NCI-H1092 (cell line): ENCODE results near the gene TSPAN14.
"Not testable (repeated sequence)": the region's sequence is repeated elsewhere in the genome, so short reads cannot be mapped to it uniquely, and the experiment has no call there.

Source experiments
- DNase-seq: peaks from one replicate; lab custom pipeline; 2025; lab: John Stamatoyannopoulos, UW

The TSPAN14 gene

GRCh38 chr10:80542053-80542452 lies 87.9 kb downstream of the TSPAN14 start:
- DNase-seq = no peak

- DNase-seq = no peak
Observed at GRCh38 chr10:80542652-80543318, 88.7 kb downstream of the TSPAN14 start.

GRCh38 chr10:80543319-80543672 lies 89.2 kb downstream of the TSPAN14 start:
- not testable (repeated sequence) for DNase-seq

DNA sequence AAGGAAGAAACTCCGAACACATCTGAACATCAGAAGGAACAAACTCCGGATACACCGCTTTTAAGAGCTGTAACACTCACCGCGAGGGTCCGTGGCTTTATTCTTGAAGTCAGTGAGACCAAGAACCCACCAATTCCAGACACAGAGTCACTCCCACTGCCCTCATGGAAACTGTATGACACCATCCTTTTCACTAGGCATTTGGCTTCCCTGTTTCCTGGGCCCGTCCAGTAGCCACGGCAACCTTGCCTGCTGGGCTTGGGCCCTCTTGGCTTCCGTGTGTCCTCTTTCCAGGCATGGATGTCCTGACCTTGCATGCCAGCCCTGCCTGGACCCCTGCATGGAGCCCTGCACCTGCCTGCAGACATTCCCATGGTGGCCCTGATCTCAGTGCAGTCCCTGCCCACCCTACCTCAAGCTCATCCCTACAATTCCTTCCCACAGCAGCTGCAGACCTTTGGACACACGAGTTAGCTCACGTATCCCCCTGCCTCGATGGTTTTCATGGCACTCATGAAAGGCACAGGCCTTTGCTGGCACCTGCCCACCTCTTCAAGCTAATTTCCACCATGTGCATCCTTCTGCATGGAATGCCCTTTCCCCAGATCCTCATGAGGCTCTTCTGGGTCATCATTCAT lies 90.3 kb downstream of the TSPAN14 start:
- no peak for DNase-seq

- DNase-seq = no peak
Observed at GRCh38 chr10:80545258-80545881, 91.3 kb downstream of the TSPAN14 start.

DNA sequence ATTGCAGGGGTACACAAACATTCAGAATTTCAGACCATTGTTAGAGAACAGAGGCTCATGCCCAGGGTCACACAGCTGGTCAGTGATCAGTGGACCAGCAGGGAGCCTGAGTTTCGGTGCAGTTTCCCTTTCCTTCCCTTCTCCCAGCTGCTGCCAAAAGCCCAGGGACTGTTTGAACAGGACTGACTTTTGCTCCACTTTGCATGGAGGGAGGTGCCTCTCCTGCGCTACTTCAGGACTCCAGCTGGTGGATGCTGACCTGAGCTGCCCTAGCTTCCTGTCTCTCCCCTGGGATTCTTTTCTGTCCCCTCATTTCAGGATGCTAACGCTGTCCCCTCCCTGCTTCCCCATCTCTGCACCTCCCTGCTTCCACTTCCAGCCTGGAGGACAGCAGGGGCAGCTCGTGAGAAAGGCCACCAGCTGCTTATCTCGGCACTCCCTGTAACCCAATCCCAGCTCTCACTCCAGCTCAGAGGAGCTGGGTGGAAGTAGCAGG lies 98.1 kb downstream of the TSPAN14 start:
- DNase-seq = no peak

DNA sequence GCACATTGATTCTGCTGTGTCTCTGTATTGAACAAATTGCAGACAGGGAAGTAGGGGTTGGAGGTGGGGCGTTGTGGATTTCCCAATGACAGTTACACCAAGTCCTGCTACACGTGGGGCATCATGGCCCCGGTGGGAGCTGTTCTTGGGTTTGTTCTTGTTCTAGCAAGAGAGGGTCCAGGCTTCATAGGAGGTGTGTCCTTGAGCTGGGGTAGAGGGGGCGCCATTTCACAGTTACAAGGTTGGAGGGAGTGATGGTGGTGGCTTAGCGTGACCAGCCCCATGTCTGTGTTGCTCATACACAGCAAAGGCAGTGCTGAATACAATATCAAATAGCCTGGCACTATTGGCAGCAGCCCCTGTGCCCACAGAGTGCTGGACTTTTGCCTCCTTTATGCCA lies 99.3 kb downstream of the TSPAN14 start:
- DNase-seq = no peak

- no peak for DNase-seq
Observed at GRCh38 chr10:80554050-80554449, 99.9 kb downstream of the TSPAN14 start.

- DNase-seq = no peak
Observed at GRCh38 chr10:80555415-80555814, 101.3 kb downstream of the TSPAN14 start.

DNA sequence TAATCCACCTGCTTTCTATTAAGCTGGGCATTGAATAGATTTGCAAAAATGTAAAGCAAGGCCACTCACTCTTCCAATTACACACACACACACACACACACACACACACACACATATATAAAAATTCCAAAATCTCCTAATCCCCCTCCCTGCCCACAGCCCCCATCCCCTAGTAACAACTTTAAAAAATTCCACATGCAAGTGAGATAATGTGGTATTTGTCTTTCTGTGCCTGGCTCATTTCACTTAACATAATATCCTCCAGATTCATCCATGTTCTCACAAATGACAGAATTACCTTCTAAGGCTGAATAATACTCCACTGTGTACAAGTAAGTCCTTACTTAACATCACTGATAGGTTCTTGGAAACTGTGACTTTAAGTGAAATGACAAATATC lies 107.8 kb downstream of the TSPAN14 start:
- DNase-seq = no peak

GRCh38 chr10:80567292-80567691 lies 113.2 kb downstream of the TSPAN14 start:
- DNase-seq = no peak

- no peak for DNase-seq
Observed at GRCh38 chr10:80569131-80569895, 115.2 kb downstream of the TSPAN14 start.

DNA sequence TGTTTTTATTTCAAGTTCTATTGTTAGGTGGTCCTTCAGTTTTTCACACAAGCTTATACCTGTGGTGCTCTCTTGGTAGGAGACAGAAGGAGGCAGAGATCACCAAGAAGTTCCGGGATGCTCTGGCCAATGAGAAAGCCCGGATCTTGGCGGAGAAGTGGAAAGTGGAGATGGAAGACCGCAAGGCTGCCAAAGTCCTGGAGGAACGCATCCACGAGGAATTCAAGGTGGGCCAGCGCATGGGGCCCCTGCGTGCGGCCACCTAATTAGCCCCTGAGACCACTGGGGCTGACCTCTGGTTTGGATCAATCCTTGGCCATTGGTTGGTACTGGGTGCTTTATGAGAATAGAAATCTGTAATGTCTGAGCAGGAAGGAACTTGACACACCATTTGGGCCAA lies 117.2 kb downstream of the TSPAN14 start:
- no peak for DNase-seq

- DNase-seq = no peak
Observed at GRCh38 chr10:80579181-80579763, 125.2 kb downstream of the TSPAN14 start.

- no peak for DNase-seq
Observed at GRCh38 chr10:80579849-80580637, 125.9 kb downstream of the TSPAN14 start.

- DNase-seq = no peak
Observed at GRCh38 chr10:80580638-80581468, 126.7 kb downstream of the TSPAN14 start.

DNA sequence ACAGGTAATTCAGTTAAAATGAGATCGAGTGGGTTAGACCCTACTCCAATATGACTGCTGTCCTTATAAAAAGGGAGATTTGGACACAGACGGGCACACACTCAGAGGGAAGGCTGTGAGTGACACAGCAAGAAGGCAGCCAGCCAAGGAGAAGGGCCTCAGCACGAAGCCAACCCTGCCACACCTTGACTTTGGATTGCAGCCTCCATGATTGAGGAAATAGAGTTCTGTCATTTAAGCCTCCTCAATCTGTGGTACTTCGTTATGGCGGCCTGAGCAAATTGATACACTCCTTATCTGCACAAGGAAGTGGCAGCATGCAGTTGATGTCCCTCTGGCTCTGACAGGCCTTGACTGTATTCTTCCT lies 127.3 kb downstream of the TSPAN14 start:
- no peak for DNase-seq

GRCh38 chr10:80582286-80582960 lies 128.3 kb downstream of the TSPAN14 start:
- DNase-seq = no peak
